A549 (cell line): Measurements from ENCODE around the gene MBD3L4. TPM values are rescaled to one million over a fixed set of nuclear protein-coding genes. Genes with fewer than 3 reads are reported as not detected.
"Not testable (repeated sequence)": the region's sequence is repeated elsewhere in the genome, so short reads cannot be mapped to it uniquely, and the experiment has no call there.

Experiments used
- ATAC-seq, 2 experiments: fragments of 200-7000 bp in 1 of 2; fragments of >200 bp in 1 of 2; cut with Nextera tagmentation in 1 of 2; cut with Tn5 transposase in 1 of 2; 3 replicates each; pipeline versions ENCODE4 v1.8.0 to v1.9.1; 2018 to 2020; ENCODE audit warnings: mild to moderate bottlenecking in 1 of 2, moderate library complexity in 1 of 2
- CTCF ChIA-PET: fragments of 300-600 bp; sonication (Branson Sonifier 250); formaldehyde crosslinking; extraction: SDS; loops from one replicate; lab custom pipeline; 2021; ENCODE audit warnings: antibody characterized with exemption, inconsistent platforms; lab: Yijun Ruan, JAX
- POLR2A ChIA-PET: fragments of 350-600 bp; formaldehyde crosslinking; extraction: SDS; loops from one replicate; lab custom pipeline; 2021; ENCODE audit warnings: antibody characterized with exemption, inconsistent platforms; lab: Yijun Ruan, JAX
- DNase-seq, 2 experiments: peaks; one replicate each; pipeline versions ENCODE4 v3.0.0 to v3.0.0-alpha.2; 2011 to 2016; ENCODE audit warnings: low read depth in 1 of 2, low spot score in 1 of 2
- FAIRE-seq: peaks from 2 replicates; lab custom pipeline; 2011; peaks lifted over from hg19 to GRCh38; lab: Jason Lieb, UNC
- H3K27ac ChIP-seq, 2 experiments: fragments of >200 bp; sonication (Bioruptor Twin); formaldehyde crosslinking; 3 replicates each; pipeline ENCODE4 v1.5.1; 2016 to 2017
- H3K4me1 ChIP-seq: fragments of >200 bp; sonication (Bioruptor Twin); formaldehyde crosslinking; 3 replicates; pipeline ENCODE4 v1.6.1; 2016
- H3K4me2 ChIP-seq: fragments of >200 bp; sonication (Bioruptor Twin); formaldehyde crosslinking; 3 replicates; pipeline ENCODE4 v1.6.1; 2016
- H3K4me3 ChIP-seq: fragments of >200 bp; sonication (Bioruptor Twin); formaldehyde crosslinking; 3 replicates; pipeline ENCODE4 v1.5.1; 2016
- H3K9me3 ChIP-seq: fragments of >200 bp; sonication (Bioruptor Twin); formaldehyde crosslinking; 3 replicates; pipeline ENCODE4 v1.6.1; 2016
- CBX8 ChIP-seq: fragments of 200-600 bp; sonication (generic); IDR thresholded peaks from 2 replicates; pipeline ENCODE4 v1.6.1; 2016
- CEBPB ChIP-seq, 2 experiments: fragments of >200 bp in 1 of 2; sonication (Bioruptor Twin) in 1 of 2; formaldehyde crosslinking in 1 of 2; IDR thresholded peaks; 2 replicates each; pipeline ENCODE4 v1.6.1; 2012 to 2016
- CHD4 ChIP-seq: fragments of 200-600 bp; sonication (generic); IDR thresholded peaks from 2 replicates; pipeline ENCODE4 v1.6.1; 2016; ENCODE audit warnings: antibody characterized with exemption, mild to moderate bottlenecking, borderline replicate concordance
- EP300 ChIP-seq, 2 experiments: fragments of >200 bp; sonication (Bioruptor Twin); formaldehyde crosslinking; IDR thresholded peaks; 2 replicates in 1 of 2; 3 replicates in 1 of 2; pipeline ENCODE4 v1.6.1; 2016 to 2017
- HEYL ChIP-seq: fragments of 250-450 bp; sonication (Bioruptor Pico); IDR thresholded peaks from 2 replicates; pipeline ENCODE4 v1.8.0; 2021; ENCODE audit warnings: mild to moderate bottlenecking, moderate library complexity
- JUNB ChIP-seq: fragments of >200 bp; sonication (Bioruptor Twin); formaldehyde crosslinking; IDR thresholded peaks from 2 replicates; pipeline ENCODE4 v1.6.1; 2016
- KDM5A ChIP-seq: fragments of 200-600 bp; sonication (generic); IDR thresholded peaks from 2 replicates; pipeline ENCODE4 v1.6.1; 2016; ENCODE audit warnings: antibody characterized with exemption, mild to moderate bottlenecking
- MAFK ChIP-seq: fragments of 450-650 bp; IDR thresholded peaks from 2 replicates; pipeline ENCODE4 v1.6.1; 2014; ENCODE audit not compliant: partially characterized antibody
- MAX ChIP-seq: IDR thresholded peaks from 2 replicates; pipeline ENCODE4 v1.6.1; 2012
- NPAS2 ChIP-seq: fragments of 250-450 bp; sonication (Bioruptor Pico); IDR thresholded peaks from 2 replicates; pipeline ENCODE4 v1.8.0; 2022; ENCODE audit warnings: mild to moderate bottlenecking, moderate library complexity, borderline replicate concordance
- RAD21 ChIP-seq, 2 experiments: fragments of >200 bp in 1 of 2; sonication (Bioruptor Twin) in 1 of 2; formaldehyde crosslinking in 1 of 2; IDR thresholded peaks in 1 of 2; conservative IDR thresholded peaks in 1 of 2; 2 replicates in 1 of 2; 3 replicates in 1 of 2; pipeline ENCODE4 v1.6.1; 2012 to 2018; ENCODE audit warnings: inconsistent platforms in 1 of 2
- RARB ChIP-seq: fragments of 250-450 bp; sonication (Bioruptor Pico); IDR thresholded peaks from 2 replicates; pipeline ENCODE4 v1.8.0; 2021; ENCODE audit warnings: mild to moderate bottlenecking, moderate library complexity
- TP53 ChIP-seq: fragments of 250-450 bp; sonication (Bioruptor Pico); IDR thresholded peaks from 2 replicates; pipeline ENCODE4 v1.5.0; 2021; ENCODE audit warnings: mild to moderate bottlenecking, moderate library complexity
- ZSCAN20 ChIP-seq: fragments of 250-450 bp; sonication (Bioruptor Pico); IDR thresholded peaks from 2 replicates; pipeline ENCODE4 v1.8.0; 2022; ENCODE audit warnings: mild to moderate bottlenecking, moderate library complexity
- WGBS: methylation state at CpG from one replicate; pipeline ENCODE4 v1.1.6; 2017; ENCODE audit errors: missing lambda C conversion rate; 5-methylcytosine and 5-hydroxymethylcytosine counted together
- polyA plus RNA-seq, 4 experiments: library from polyadenylated mRNA; depleted of rRNA in 3 of 4; stranded (reverse); fragments of >200 nt; fragmentation: RNase III in 1 of 4; extraction: RNeasy Plus Mini Kit Qiagen cat#74134 plus additional on column Dnase treatment in 1 of 4; gene quantifications; 2 replicates in 3 of 4; 3 replicates in 1 of 4; pipeline ENCODE4 v1.2.3, GENCODE V29; 2011 to 2017
- TF ChIP-seq, protein P1 (sequence below): fragments of >200 bp; sonication (Bioruptor Twin); formaldehyde crosslinking; IDR thresholded peaks from 2 replicates; pipeline ENCODE4 v1.6.1; 2016

The MBD3L4 gene
- polyA plus RNA-seq, 2 of the 4 experiments (the other 2 are of a cell fraction): not detected

- DNase-seq (no peak), ATAC-seq (no peak), FAIRE-seq (no peak)
- no peak overlapping the region for H3K4me3 ChIP-seq
- 39% methylated on average over 2 of the region's 2 CpGs for WGBS
- no peak overlapping the region for H3K4me2 ChIP-seq
- no peak for TF ChIP-seq NPAS2 (CRISPR knock-in tag)
- no peak for TF ChIP-seq EP300 (IDR thresholded peaks at IDR 0.05)
- TF ChIP-seq, protein P1, sequence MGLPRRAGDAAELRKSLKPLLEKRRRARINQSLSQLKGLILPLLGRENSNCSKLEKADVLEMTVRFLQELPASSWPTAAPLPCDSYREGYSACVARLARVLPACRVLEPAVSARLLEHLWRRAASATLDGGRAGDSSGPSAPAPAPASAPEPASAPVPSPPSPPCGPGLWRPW: no peak
- TF ChIP-seq MAX: no peak
- no peak for TF ChIP-seq ZSCAN20 (CRISPR knock-in tag)
- TF ChIP-seq CBX8: no peak
- TF ChIP-seq JUNB: no peak
- TF ChIP-seq TP53 (CRISPR knock-in tag): no peak
- no peak for TF ChIP-seq HEYL
- no peaks in the 10 kb centered on the region for H3K4me1 ChIP-seq
- CTCF ChIA-PET: no interaction called here
- POLR2A ChIA-PET: no interaction called here
- H3K27ac ChIP-seq: no peak overlapping the region
- peaks cover 17% of the 10 kb centered on the region for H3K9me3 ChIP-seq
Observed at GRCh38 chr19:7067716-7068115, 27.7 kb upstream of the MBD3L4 start.

GRCh38 chr19:7067122-7067521 lies 27.1 kb upstream of the MBD3L4 start:
- H3K4me1 ChIP-seq, ATAC-seq, H3K4me2 ChIP-seq, CTCF ChIA-PET, H3K4me3 ChIP-seq, H3K27ac ChIP-seq, POLR2A ChIA-PET, FAIRE-seq: not testable (repeated sequence)
- 22% methylated on average over 12 of the region's 13 CpGs for WGBS
- TF ChIP-seq RAD21 (conservative IDR thresholded peaks at IDR 0.05 in 1 of 2, IDR thresholded peaks at IDR 0.05 in 1 of 2): peak in 1 of 2 experiments; percentile 42; a peak in 2 of 5 replicates
- peak in 1 of 2 experiments; percentile 77 for DNase-seq
- peaks cover 11% of the 10 kb centered on the region for H3K9me3 ChIP-seq

DNA sequence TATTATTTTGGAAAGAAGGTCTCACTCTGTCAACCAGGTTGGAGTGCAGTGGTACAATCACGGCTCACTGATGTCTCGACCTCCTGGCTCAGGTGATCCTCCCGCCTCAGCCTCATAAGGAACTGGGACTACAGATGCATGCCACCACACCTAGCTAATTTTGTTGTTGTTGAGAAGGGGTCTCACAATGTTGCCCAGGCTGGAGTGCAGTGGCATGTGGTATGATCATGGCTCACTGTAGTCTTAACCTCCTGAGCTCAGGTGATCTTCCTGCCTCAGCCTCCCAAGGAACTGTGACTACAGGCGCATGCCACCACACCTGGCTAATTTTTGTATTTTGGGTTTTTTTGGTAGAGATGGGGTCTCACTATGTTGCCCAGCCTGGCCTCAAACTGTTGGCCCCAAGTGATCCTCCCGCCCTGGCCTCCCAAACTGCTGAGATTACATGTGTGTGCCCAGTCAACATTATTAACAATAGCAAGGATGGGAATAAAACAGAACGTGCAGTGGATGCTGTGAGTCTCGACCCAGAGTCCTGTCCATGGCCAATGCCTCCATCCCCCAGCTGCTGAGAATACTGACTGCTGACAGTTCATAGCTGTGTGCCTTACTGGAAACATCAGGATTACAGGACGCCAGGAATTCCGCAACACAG lies 23.9 kb upstream of the MBD3L4 start:
- Histone ChIP-seq H3K27ac (no peak overlapping the region), H3K4me1 (no peaks in the 10 kb centered on the region), H3K9me3 (no peaks in the 10 kb centered on the region; the same call in 2 of the 3 replicates), H3K4me3 (no peak overlapping the region), H3K4me2 (no peak overlapping the region)
- no peak for ATAC-seq
- CTCF ChIA-PET: interaction anchor here (0.6 kb wide), 1 partner anchor 195 kb away, joined by 3 read pairs; no protein-coding TSS in a partner anchor
- POLR2A ChIA-PET: no interaction called here
- FAIRE-seq: no peak
- no peak for TF ChIP-seq CEBPB (IDR thresholded peaks at IDR 0.05)
- TF ChIP-seq CHD4: no peak
- TF ChIP-seq, all 56 proteins: peak for 0
- WGBS: 57% methylated on average over 8 of the region's 9 CpGs
- no peak for DNase-seq

DNA sequence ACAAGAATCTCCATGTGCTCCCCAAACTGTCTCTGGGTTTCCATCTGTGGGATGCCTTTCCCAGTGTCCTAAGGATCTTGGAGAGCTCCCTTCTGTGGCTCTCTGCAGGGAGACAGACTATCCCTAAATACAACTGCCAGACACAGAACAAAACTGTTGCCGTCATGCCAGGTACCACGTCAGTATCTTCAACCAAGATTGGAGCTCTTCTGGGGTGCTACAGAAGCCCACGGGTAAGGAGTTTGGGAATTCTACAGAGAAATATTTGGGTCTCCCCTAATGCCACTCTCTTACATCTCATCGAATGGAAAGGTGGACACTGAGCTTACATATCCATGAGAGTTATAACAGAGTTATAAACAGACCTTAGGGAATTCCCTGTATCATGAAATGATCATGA lies 23.4 kb upstream of the MBD3L4 start:
- 40% methylated on average over 4 of the region's 4 CpGs for WGBS
- no peak overlapping the region for H3K27ac ChIP-seq
- DNase-seq: no peak
- TF ChIP-seq CBX8: no peak
- no peak for TF ChIP-seq MAFK
- TF ChIP-seq RARB (CRISPR knock-in tag): no peak
- no peak for TF ChIP-seq KDM5A
- no peaks in the 10 kb centered on the region; the same call in 2 of the 3 replicates for H3K9me3 ChIP-seq
- POLR2A ChIA-PET: no interaction called here
- ATAC-seq: no peak
- H3K4me2 ChIP-seq: no peak overlapping the region
- FAIRE-seq: no peak
- no peaks in the 10 kb centered on the region for H3K4me1 ChIP-seq
- CTCF ChIA-PET: no interaction called here
- H3K4me3 ChIP-seq: no peak overlapping the region

- H3K4me3 ChIP-seq, DNase-seq, FAIRE-seq, H3K9me3 ChIP-seq, POLR2A ChIA-PET, H3K4me1 ChIP-seq, H3K27ac ChIP-seq, CTCF ChIA-PET, ATAC-seq, H3K4me2 ChIP-seq: not testable (repeated sequence)
- 8% methylated on average over 2 of the region's 2 CpGs for whole genome bisulfite sequencing
Observed at GRCh38 chr19:7059977-7060376, 20.0 kb upstream of the MBD3L4 start.

- POLR2A ChIA-PET, H3K27ac ChIP-seq, H3K9me3 ChIP-seq, H3K4me3 ChIP-seq, FAIRE-seq, H3K4me1 ChIP-seq, H3K4me2 ChIP-seq, DNase-seq, ATAC-seq, CTCF ChIA-PET: not testable (repeated sequence)
- WGBS: 20% methylated on average over 1 of the region's 8 CpGs
Observed at GRCh38 chr19:7058576-7058975, 18.6 kb upstream of the MBD3L4 start, which contains the start of gene MBD3L3. TSS of gene MBD3L3 (minus strand) at chr19:7058676. CDS start at chr19:7058605, 71 bp downstream.

GRCh38 chr19:7056371-7056770 lies 16.4 kb upstream of the MBD3L4 start:
- H3K9me3 ChIP-seq, H3K4me2 ChIP-seq, CTCF ChIA-PET, DNase-seq, FAIRE-seq, H3K4me3 ChIP-seq, ATAC-seq, H3K4me1 ChIP-seq, H3K27ac ChIP-seq, POLR2A ChIA-PET: not testable (repeated sequence)
- WGBS: 90% methylated on average over 2 of the region's 16 CpGs

- 74% methylated on average over 5 of the region's 14 CpGs for WGBS
- H3K4me3 ChIP-seq, H3K27ac ChIP-seq, FAIRE-seq, H3K4me2 ChIP-seq, CTCF ChIA-PET, H3K9me3 ChIP-seq, POLR2A ChIA-PET, ATAC-seq, DNase-seq, H3K4me1 ChIP-seq: not testable (repeated sequence)
Observed at GRCh38 chr19:7055679-7056078, 15.7 kb upstream of the MBD3L4 start.
